H54 (cell line): Measurements from ENCODE around the gene CD200R1.
"Not testable (repeated sequence)": the region's sequence is repeated elsewhere in the genome, so short reads cannot be mapped to it uniquely, and the experiment has no call there.

Experiments
- DNase-seq: peaks from one replicate; pipeline ENCODE4 v3.0.0; 2011; ENCODE audit warnings: low spot score, mixed read lengths; ENCODE audit not compliant: insufficient read length
- FAIRE-seq: peaks from 3 replicates; lab custom pipeline; 2011; peaks lifted over from hg19 to GRCh38; lab: Jason Lieb, UNC
- POLR2A ChIP-seq: IDR thresholded peaks from 2 replicates; pipeline ENCODE4 v1.6.1; 2011; ENCODE audit warnings: low read depth, mild to moderate bottlenecking, low read length

The CD200R1 gene

DNA sequence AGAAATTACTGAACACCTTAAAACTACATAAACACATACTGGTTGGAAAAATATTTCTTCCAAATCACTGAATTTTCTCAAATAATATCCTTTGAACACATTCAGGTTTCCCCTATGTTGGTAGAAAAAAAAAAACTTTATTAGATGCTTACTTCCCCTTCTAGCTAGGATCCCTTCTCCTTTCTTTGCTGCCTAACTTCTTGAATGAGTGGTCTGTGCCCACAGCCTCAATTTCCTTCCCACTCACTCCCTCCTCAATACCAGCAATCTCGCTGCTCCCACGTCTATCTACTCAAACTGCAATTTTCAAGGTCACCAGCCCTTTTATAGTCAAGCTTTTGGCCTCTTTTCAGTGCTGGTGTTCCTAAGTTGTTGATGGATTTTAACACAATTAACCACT is 8.3 kb downstream of the CD200R1 start:
- DNase-seq (no peak), FAIRE-seq (no peak)
- TF ChIP-seq POLR2A: no peak

DNA sequence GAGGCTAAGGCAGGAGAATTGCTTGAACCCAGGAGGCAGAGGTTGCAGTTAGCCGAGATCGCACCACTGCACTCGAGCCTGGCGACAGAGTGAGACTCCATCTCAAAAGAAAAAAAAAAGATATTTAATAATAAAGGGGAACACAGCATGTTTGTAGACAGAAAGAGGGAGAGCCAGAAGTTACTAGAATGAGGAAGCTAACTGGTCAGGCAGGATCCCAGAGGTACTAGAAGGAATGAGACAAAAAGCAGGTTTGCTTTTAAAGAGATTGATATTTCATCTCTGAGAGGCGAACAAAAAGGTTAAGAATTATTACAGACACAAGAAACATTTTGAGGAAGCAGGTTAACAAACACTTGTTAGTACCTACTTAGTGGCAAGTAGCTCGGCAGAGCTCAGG is 9.2 kb downstream of the CD200R1 start:
- no peak for FAIRE-seq

DNA sequence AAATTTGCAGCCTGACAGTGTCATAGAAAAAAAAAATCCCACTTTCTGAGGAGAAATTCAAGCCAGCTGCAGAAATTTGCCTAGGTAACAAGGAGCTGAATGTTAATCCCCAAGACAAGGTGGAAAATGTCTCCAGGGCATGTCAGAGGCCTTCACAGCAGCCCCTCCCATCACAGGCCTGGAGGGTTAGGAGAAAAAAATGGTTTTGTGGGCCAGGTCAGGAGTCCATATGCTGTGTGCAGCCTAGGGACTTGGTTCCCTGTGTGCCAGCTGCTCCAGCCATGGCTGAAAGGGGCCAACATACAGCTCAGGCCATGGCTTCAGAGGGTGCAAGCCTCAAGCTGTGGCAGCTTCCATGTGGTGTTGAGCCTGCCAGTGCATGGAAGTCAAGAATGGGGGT is 11.2 kb downstream of the CD200R1 start:
- no peak for FAIRE-seq
- no peak for TF ChIP-seq POLR2A
- no peak for DNase-seq

More for the DNA sequence above, 9.2 kb downstream of the CD200R1 start:
- DNase-seq: no peak
- TF ChIP-seq POLR2A: no peak

DNA sequence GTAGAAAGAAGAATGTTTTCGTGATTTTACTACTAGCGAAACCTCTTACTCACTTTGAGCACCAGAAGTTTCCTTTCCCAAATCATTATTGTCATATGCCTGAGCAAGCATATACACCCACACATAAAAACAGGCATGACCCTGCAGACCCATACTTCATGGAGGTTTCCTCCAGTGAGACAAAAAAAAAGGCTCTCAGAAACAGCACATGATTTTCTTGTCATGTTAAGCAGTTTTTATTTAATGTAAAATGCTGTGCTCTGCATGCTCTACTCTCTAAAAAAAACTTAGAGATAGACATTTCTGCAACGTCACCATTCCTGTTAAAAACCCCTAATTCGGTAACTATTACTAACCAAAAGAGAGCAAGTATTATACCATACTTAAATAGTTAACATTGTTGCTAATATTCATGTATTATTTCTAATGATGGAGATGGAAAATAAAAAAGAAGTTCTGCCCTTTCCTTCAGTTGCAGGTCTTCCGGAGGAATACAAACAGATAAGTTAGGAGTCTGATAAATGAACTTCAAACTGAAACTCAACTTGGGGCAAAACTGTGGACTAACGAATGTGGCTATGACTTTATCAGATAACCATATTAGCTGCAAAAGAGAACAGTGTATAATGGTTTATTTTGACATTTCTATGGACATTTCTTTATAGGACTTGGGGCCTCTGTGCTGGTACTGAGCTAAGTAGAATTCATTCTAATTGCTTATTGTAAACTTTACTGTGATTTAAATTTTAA is 15.9 kb downstream of the CD200R1 start:
- DNase-seq: no peak
- FAIRE-seq: no peak
- no peak for TF ChIP-seq POLR2A

DNA sequence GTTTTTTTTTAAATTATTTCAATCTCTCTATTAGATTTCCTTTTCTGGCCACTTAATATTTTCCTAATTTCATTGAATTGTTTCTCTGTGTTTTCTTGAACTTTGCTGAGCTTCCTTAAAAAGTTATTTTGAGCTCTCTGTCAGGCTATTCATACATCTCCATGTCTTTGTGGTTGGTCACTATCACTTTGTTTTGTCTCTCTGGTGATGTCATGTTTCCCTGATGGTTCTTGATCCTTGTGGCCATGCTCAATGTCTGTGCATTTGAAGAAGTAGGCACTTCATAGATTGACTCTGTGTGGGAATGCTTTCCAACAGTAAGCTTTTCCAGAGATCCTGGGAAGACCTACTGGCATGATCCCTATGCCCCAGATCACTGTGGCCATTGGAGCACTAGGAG is 18.6 kb downstream of the CD200R1 start:
- no peak for DNase-seq
- no peak for TF ChIP-seq POLR2A
- no peak for FAIRE-seq

DNA sequence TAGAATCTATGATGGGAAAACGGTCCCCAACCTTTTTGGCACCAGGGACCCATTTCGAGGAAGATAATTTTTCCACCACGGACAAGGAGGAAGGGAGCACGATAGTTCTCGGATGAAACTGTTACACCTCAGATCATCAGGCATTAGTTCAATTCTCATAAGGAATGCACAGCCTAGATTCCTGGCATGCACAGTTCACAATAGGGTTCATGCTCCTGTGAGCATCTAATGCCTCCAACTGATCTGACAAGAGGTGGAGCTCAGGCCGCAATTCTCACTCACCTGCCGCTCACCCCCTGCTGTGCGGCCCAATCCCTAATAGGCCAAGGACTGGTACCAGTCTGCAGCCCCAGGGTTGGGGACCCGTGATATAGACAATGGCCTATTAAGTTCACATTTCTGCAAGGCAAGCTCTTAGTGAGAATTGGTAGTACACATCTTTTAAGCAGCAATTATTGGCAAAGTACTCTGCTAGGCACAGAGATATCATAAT is 26.5 kb downstream of the CD200R1 start:
- TF ChIP-seq POLR2A: no peak
- FAIRE-seq: no peak

DNA sequence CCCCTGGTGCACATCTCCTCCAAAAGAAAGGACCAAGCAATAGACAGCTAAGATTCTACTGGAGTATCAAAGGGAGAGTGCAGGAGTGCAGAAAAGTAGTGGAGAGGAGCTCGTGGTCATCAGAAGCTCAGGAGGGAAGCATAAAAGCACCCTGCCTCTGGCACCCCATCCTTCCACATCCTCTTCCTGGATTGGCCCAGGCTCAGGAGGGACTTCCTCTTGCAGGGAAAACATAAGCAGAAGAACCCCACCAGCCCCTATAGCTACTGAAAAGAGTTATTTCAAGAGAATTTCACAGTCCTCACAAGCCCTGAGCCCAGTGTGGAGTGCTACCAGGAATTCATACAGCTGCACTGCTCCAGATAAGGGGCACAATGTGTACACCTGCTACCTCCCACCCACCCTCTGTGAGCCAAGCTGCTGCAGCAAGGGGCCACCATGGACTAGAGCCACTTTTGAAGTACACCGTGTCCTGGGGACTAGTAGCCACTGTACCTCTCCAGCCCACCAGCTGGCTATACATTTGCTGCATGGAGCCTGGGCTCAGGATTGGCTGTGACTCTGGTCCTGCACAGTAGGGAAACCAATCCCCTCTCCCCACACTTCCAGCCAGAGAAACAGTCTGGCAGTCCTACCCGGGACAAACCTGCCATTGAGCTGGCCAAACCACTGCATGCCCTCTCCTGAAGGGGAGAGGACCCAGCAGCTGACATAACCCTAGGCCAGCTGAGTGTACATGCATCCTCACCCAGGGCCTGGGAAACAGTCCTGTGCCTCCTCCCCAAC is 43.0 kb downstream of the CD200R1 start:
- no peak for TF ChIP-seq POLR2A
- FAIRE-seq (no peak), DNase-seq (no peak)

More for the DNA sequence above, 26.5 kb downstream of the CD200R1 start:
- no peak for DNase-seq

DNA sequence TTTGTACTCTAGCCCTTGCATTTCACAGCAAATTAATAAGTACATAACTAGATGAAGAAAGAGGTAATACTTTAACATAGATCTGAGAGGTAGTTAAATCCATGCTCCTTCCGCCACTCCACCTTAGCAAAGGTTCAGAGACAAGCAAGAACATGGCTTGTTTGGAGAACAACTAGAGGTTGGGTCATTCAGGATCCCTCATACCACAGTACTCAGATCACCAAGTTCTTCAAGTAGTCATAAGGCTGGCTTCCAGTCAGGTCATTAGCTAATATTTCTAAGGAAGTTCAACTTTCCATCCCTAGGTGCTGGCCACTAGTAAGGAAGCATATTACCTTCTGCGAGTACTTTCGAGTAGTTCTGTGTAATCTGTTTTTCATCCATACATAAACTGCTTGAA is 44.1 kb downstream of the CD200R1 start:
- no peak for FAIRE-seq
- TF ChIP-seq POLR2A: no peak
- no peak for DNase-seq

DNA sequence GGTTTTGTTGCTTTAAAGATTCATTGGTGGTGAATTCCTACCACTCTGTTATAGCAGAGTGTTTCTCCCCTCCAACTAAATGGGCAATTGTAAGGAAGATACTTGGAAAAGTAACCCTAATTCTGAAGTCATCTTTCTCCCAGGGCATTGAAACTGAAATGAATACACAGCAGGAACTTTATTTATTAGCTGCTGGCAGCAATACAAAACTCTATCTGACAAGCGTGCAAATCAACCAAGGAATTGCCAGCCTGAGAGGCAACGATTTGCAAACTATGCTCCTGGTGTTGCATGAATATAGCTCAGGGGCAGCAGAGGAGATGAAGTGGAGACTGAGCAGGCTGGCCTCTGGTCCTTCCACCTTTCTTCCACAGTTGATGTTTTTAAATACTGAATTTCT is 48.9 kb downstream of the CD200R1 start:
- FAIRE-seq (no peak), DNase-seq (no peak)

DNA sequence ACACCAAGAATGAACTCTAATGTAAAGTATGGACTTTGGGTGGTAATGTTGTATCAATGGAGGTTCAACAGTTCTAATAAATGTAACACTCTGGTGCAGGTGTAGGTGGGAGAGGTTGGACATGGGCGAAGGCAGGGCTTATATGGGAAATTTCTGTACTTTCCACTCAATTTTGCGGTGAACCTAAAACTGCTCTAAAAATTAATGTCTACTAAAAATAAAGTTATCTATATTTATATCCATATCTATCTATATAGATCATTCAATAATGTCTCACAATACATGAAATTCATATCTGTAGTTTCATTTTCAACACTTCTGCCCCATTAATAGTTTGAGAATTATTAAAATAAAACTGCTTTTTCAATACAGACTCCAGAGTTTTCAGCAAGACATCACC is 49.3 kb downstream of the CD200R1 start:
- no peak for DNase-seq
- FAIRE-seq: no peak
- TF ChIP-seq POLR2A: no peak

More for the DNA sequence above, 48.9 kb downstream of the CD200R1 start:
- no peak for TF ChIP-seq POLR2A

DNA sequence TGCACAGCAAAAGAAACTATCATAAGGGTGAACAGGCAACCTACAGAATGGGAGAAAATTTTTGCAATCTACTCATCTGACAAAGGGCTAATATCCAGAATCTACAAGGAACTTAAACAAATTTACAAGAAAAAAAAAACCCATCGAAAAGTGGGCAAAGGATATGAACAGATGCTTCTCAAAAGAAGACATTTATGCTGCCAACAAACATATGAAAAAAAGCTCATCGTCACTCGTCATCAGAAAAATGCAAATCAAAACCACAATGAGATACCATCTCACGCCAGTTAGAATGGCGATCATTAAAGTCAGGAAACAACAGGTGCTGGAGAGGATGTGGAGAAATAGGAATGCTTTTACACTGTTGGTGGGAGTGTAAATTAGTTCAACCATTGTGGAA is 55.4 kb downstream of the CD200R1 start:
- FAIRE-seq, DNase-seq: not testable (repeated sequence)

DNA sequence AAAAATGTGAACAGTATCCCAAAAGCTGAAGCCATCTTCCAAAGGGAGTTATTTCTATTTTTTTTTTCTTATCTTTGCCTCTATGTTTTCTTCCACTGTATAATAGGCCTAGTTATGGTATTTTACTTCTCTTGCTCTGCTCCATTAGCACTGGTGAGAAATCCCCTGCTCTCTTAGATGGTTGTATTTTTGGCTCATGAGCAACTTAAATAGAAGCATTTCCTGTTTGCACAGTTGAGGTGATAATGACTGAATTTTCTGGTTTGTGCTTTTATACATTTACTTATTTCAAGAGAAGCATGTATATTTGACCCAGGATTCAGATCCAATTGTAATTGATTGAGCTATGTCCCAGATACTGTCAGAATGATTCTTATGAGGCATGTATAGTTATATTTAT is 66.7 kb downstream of the CD200R1 start:
- DNase-seq (no peak), FAIRE-seq (no peak)
- TF ChIP-seq POLR2A: no peak

DNA sequence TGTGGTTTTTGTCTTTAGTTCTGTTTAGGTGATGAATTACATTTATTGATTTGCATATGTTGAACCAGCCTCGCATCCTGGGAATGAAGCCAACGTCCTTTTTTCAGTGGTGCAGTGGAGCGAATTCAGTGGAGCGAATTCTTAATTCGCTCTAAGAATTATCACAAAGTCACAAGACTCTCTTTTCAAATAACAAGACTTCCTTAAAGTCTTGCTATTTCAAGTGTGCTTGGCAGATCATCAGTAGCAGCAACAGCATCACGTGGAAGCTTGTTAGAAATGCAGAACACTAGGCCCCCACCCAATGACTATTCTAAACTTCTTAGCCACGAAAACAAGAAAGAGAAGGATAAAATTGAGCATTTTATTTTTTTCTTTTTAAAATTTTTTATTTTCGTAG is 70.1 kb downstream of the CD200R1 start:
- FAIRE-seq: no peak
- DNase-seq: no peak
- no peak for TF ChIP-seq POLR2A

DNA sequence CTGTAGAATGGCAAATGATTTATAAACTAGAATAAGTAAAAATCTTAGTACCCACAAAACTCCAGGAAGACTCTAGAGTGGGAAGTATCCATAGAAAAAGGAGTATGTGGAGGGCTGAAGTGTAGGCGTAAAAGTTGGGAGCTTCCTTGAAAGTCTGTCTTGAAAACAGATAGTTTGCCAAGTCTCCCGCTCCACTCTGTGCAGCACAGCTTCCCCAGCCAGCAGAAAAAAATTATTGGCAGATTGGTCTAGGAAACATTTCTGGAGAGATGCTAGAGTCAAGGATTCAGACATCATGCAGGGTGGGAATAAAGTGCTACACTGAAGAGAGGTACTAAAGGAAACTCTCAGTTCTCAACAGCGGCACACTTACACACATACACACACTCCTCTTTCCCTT is 74.8 kb downstream of the CD200R1 start:
- no peak for TF ChIP-seq POLR2A
- FAIRE-seq (no peak), DNase-seq (no peak)
